Rectal smooth muscle tissue (tissue), 1 donor: ENCODE measurements around the gene TSEN54.
"Not testable (repeated sequence)": the region's sequence is repeated elsewhere in the genome, so short reads cannot be mapped to it uniquely, and the experiment has no call there.

Experiments used
- H3K27ac ChIP-seq: one replicate; pipeline ENCODE4 v1.7.0; 2013; ENCODE audit warnings: low read depth, low read length, inconsistent platforms
- H3K27me3 ChIP-seq: one replicate; pipeline ENCODE4 v1.7.0; 2013; ENCODE audit warnings: low read length; ENCODE audit not compliant: control insufficient read depth, insufficient read depth
- H3K36me3 ChIP-seq: one replicate; pipeline ENCODE4 v1.7.0; 2013; ENCODE audit warnings: low read length; ENCODE audit not compliant: control insufficient read depth, insufficient read depth
- H3K4me1 ChIP-seq: one replicate; pipeline ENCODE4 v1.7.0; 2013; ENCODE audit warnings: low read length; ENCODE audit not compliant: control insufficient read depth, insufficient read depth
- H3K4me3 ChIP-seq: one replicate; pipeline ENCODE4 v1.7.0; 2013; ENCODE audit warnings: low read length
- H3K9ac ChIP-seq: one replicate; pipeline ENCODE4 v1.7.0; 2013; ENCODE audit warnings: low read length

Gene TSEN54

DNA sequence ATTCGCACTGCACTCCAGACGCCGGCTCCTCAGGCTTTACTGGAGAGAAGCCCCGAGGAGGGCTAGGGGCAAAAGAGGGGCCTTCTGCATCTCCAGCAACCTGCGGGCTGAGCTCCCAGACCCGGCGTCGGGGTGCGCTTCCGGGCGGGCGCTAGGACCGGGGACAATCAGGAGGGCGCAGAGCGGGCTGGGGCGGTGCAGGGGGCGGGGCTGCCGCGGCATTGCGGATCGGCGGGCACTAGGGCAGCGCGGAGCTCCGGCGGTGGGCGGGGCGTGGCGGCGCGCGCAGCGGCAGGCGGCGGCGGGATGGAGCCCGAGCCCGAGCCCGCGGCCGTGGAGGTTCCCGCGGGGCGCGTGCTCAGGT, at the start of gene TSEN54:
TSS of gene TSEN54 (plus strand) at position 274 of the 364 bp plus-strand sequence. CDS start at position 307, 33 bp downstream.
- Histone ChIP-seq H3K4me1 (peaks cover 21% of the 10 kb centered on the region), H3K4me3 (peak within 1 kb of the TSS; percentile 79), H3K27ac (peak within 1 kb of the TSS; percentile 71), H3K36me3 (no peaks in the 10 kb centered on the region), H3K9ac (no peak within 1 kb of the TSS), H3K27me3 (no peaks in the 10 kb centered on the region)

GRCh38 chr17:75468291-75468754, 48.0 kb upstream of the TSEN54 start:
- H3K4me3 ChIP-seq, result no peak overlapping the region

DNA sequence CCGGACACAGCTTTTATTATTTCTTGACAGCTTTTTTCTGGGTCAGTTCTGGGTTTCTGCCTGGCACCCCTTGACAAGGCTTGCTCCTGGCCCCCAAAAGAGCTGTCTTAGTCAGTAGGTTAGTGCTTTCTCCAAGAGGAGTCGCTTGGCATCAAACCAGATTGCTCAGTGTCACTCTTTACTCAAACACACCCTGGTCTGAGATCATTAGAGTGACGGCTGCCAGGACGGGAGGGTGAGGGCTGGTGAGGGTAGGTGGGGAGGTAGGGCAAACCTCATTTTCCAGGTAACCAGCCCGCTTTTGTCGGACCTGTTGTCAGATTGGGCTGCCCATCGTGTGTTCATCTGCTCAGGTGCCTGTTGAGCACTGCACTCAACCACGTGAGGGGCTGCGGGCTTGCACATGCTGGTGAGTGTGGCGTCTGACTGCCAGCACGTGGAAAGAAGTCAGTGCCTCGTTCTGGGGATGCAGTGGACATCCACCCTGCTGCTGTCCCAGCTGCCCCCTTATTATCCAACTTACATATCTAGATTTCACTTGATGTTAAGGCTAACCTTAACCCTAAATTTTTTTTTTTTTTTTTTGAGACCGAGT, 47.5 kb upstream of the TSEN54 start:
- H3K27ac ChIP-seq, result no peak overlapping the region
- H3K4me1 ChIP-seq, result no peaks in the 10 kb centered on the region
- H3K9ac ChIP-seq, result no peak overlapping the region
- peaks cover 4% of the 10 kb centered on the region for H3K36me3 ChIP-seq
- no peak overlapping the region for H3K4me3 ChIP-seq
- H3K27me3 ChIP-seq, result no peaks in the 10 kb centered on the region

More at GRCh38 chr17:75468291-75468754, 48.0 kb upstream of the TSEN54 start:
- H3K4me1 ChIP-seq, result no peaks in the 10 kb centered on the region
- no peak overlapping the region for H3K27ac ChIP-seq
- no peaks in the 10 kb centered on the region for H3K27me3 ChIP-seq
- peaks cover 4% of the 10 kb centered on the region for H3K36me3 ChIP-seq
- peak overlapping the region; percentile 19 for H3K9ac ChIP-seq

- Histone ChIP-seq H3K27me3 (no peaks in the 10 kb centered on the region), H3K36me3 (peaks cover 4% of the 10 kb centered on the region), H3K4me3 (no peak overlapping the region), H3K4me1 (peaks cover 10% of the 10 kb centered on the region), H3K9ac (no peak overlapping the region), H3K27ac (no peak overlapping the region)
These were observed 45.1 kb upstream of the TSEN54 start for GRCh38 chr17:75471207-75471606.

DNA sequence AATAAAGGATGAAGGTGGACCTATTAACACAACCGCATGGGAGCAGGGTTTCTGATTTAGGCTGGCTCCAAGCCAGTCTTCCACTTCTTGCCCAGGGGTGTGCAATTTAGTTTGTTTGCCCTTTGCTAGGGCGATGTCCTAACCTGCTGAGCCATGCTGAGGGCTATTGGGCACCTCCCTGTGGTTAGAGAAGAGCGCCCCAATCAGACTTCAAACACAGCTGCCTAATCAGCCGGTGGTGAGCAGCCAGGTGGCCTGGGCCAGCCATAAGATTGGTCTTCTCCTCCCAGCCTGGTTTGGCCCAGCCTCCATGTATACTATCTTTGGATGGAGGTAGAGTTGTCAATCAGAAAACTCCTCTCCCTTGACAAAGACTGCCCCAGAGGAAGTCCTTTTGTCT, 44.2 kb upstream of the TSEN54 start:
- Histone ChIP-seq H3K4me1 (peaks cover 18% of the 10 kb centered on the region), H3K27ac (no peak overlapping the region), H3K36me3 (peaks cover 4% of the 10 kb centered on the region), H3K4me3 (no peak overlapping the region), H3K9ac (no peak overlapping the region), H3K27me3 (no peaks in the 10 kb centered on the region)

DNA sequence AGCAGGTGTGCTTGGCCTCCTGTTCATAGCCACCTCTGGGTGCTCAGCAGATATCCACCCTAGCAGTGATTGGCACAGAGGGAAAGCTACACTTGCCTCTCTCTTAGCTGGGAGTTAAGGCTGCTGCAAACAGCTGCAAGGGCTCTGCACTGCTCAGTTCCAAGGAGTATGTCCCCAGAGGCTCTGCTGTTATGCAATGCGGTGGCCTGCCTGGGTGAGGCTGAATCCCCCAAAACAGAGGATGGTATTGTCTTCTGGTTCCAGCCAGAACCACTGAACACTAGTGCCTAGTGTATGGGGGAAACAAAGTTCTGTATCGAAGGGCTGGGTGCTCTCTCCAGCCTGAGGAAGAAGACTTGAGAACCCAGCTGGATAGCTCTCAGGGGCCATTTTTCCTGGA, 43.1 kb upstream of the TSEN54 start:
- H3K9ac ChIP-seq, result no peak overlapping the region
- H3K27ac ChIP-seq, result no peak overlapping the region
- peaks cover 21% of the 10 kb centered on the region for H3K4me1 ChIP-seq
- peaks cover 4% of the 10 kb centered on the region for H3K36me3 ChIP-seq
- no peak overlapping the region for H3K4me3 ChIP-seq
- no peaks in the 10 kb centered on the region for H3K27me3 ChIP-seq

DNA sequence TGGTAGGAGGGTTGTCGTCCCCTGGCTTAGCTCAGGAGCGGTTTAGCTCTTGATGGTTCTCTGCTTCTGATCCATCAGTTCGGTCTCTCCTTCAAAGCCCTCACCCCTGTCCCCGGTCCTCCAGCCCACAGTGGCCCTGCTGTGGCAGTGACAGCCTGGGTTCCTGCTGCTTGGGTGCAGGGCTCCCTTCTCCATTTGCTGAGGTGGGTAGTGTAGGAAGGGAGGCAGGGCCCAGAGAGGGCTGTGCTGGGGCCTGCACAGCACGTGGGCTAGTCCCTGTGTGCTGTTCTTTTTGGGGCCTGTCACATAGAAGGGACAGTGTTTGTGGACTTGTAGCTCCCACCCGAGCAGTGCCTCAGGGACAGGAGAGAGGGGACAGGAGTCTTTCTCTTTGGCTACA, 41.6 kb upstream of the TSEN54 start:
- H3K36me3 ChIP-seq, result peaks cover 4% of the 10 kb centered on the region
- no peak overlapping the region for H3K27ac ChIP-seq
- no peak overlapping the region for H3K9ac ChIP-seq
- no peaks in the 10 kb centered on the region for H3K27me3 ChIP-seq
- H3K4me3 ChIP-seq, result no peak overlapping the region
- H3K4me1 ChIP-seq, result peaks cover 21% of the 10 kb centered on the region

GRCh38 chr17:75475144-75475835, 41.0 kb upstream of the TSEN54 start:
- Histone ChIP-seq H3K36me3 (peaks cover 4% of the 10 kb centered on the region), H3K9ac (no peak overlapping the region), H3K4me3 (no peak overlapping the region), H3K4me1 (peaks cover 21% of the 10 kb centered on the region), H3K27me3 (no peaks in the 10 kb centered on the region), H3K27ac (peak overlapping the region; percentile 74)

- H3K27ac ChIP-seq, result peak overlapping the region; percentile 74
- no peak overlapping the region for H3K9ac ChIP-seq
- H3K36me3 ChIP-seq, result peaks cover 4% of the 10 kb centered on the region
- H3K4me3 ChIP-seq, result peak overlapping the region; percentile 40
- no peaks in the 10 kb centered on the region for H3K27me3 ChIP-seq
- H3K4me1 ChIP-seq, result peaks cover 21% of the 10 kb centered on the region
These were observed 40.5 kb upstream of the TSEN54 start for GRCh38 chr17:75475851-75476250.

GRCh38 chr17:75476271-75476671, 40.1 kb upstream of the TSEN54 start:
- H3K9ac ChIP-seq, result no peak overlapping the region
- no peaks in the 10 kb centered on the region for H3K27me3 ChIP-seq
- H3K4me1 ChIP-seq, result peaks cover 21% of the 10 kb centered on the region

GRCh38 chr17:75476752-75477489, 39.4 kb upstream of the TSEN54 start:
- no peaks in the 10 kb centered on the region for H3K27me3 ChIP-seq
- no peak overlapping the region for H3K9ac ChIP-seq
- H3K36me3 ChIP-seq, result peaks cover 4% of the 10 kb centered on the region
- peak overlapping the region; percentile 50 for H3K4me3 ChIP-seq
- peaks cover 21% of the 10 kb centered on the region for H3K4me1 ChIP-seq
- H3K27ac ChIP-seq, result peak overlapping the region; percentile 70

More at GRCh38 chr17:75476271-75476671, 40.1 kb upstream of the TSEN54 start:
- Histone ChIP-seq H3K27ac (peak overlapping the region; percentile 74), H3K36me3 (peaks cover 4% of the 10 kb centered on the region), H3K4me3 (peak overlapping the region; percentile 50)

- not testable (repeated sequence) for H3K27ac ChIP-seq, H3K36me3 ChIP-seq, H3K4me3 ChIP-seq, H3K27me3 ChIP-seq, H3K9ac ChIP-seq
- H3K4me1 ChIP-seq, result peaks cover 21% of the 10 kb centered on the region
These were observed 38.9 kb upstream of the TSEN54 start for GRCh38 chr17:75477490-75477862.
